RWPE2 (cell line): ENCODE results near the gene AFAP1.

ENCODE experiments used
- ATAC-seq: fragments of 200-7000 bp; cut with Tn5 transposase; 3 replicates; pipeline ENCODE4 v1.9.1; 2021; ENCODE audit warnings: low read depth
- DNase-seq: peaks from one replicate; pipeline ENCODE4 v3.0.0-alpha.2; 2020; ENCODE audit warnings: low spot score
- H3K27ac ChIP-seq: fragments of 450-650 bp; 2 replicates; pipeline ENCODE4 v1.5.1; 2017; ENCODE audit warnings: mild to moderate bottlenecking; ENCODE audit not compliant: poor library complexity, severe bottlenecking
- H3K27me3 ChIP-seq: fragments of 250-450 bp; sonication (Bioruptor Pico); 2 replicates; pipeline ENCODE4 v1.5.1; 2021; ENCODE audit warnings: mild to moderate bottlenecking, moderate library complexity; ENCODE audit not compliant: insufficient read depth, poor library complexity, severe bottlenecking
- H3K36me3 ChIP-seq: fragments of 250-450 bp; sonication (Bioruptor Pico); 2 replicates; pipeline ENCODE4 v1.5.1; 2020; ENCODE audit warnings: low read depth, mild to moderate bottlenecking, moderate library complexity
- H3K4me1 ChIP-seq: fragments of 250-450 bp; sonication (Bioruptor Pico); 2 replicates; pipeline ENCODE4 v1.5.1; 2021; ENCODE audit warnings: mild to moderate bottlenecking, moderate library complexity; ENCODE audit not compliant: insufficient read depth, poor library complexity, severe bottlenecking
- H3K4me3 ChIP-seq: fragments of 250-450 bp; sonication (Bioruptor Pico); 2 replicates; pipeline ENCODE4 v1.5.1; 2021; ENCODE audit warnings: mild to moderate bottlenecking, moderate library complexity; ENCODE audit not compliant: severe bottlenecking
- H3K9me3 ChIP-seq: fragments of 250-450 bp; sonication (Bioruptor Pico); 2 replicates; pipeline ENCODE4 v1.5.1; 2021; ENCODE audit warnings: mild to moderate bottlenecking, moderate library complexity; ENCODE audit not compliant: severe bottlenecking
- TF ChIP-seq, protein P1 (sequence below): fragments of 450-650 bp; IDR thresholded peaks from one replicate; pipeline ENCODE4 v1.5.1; 2017; ENCODE audit warnings: mild to moderate bottlenecking, moderate library complexity; ENCODE audit not compliant: poor library complexity, severe bottlenecking

The AFAP1 gene

DNA sequence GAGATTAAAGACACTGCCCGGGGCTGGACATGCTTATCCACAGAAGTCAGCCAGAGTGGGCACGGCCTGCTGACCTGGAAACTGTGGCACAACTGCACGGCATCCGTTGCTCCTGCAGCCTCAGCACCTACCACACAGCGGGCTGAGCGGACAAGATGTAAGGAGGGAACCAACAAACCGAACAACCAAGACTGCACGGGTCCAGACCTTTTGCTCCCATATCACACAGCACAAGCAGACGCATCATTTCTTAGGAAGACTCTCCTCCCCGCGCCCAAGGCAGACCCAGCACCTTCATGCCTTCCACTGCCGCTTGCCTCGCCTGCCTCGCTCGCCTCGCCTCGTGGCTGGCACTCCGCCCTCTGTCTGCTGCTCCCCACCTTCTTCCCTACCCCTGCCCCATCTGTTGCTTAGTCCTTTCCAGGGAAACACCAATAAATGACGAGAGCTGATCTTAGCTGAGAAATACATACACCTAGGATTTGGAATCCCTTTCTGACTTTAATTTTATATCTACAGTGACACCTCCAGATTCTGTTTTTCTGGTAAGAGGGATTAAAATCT, 79.0 kb downstream of the AFAP1 start:
- DNase-seq (no peak), ATAC-seq (no peak)
- no peaks in the 10 kb centered on the region for H3K27me3 ChIP-seq
- H3K4me3 ChIP-seq = no peak overlapping the region
- H3K36me3 ChIP-seq = peaks cover 31% of the 10 kb centered on the region
- peaks cover 38% of the 10 kb centered on the region for H3K4me1 ChIP-seq
- H3K9me3 ChIP-seq = no peaks in the 10 kb centered on the region
- H3K27ac ChIP-seq = peak overlapping the region; percentile 94
- TF ChIP-seq, protein P1, sequence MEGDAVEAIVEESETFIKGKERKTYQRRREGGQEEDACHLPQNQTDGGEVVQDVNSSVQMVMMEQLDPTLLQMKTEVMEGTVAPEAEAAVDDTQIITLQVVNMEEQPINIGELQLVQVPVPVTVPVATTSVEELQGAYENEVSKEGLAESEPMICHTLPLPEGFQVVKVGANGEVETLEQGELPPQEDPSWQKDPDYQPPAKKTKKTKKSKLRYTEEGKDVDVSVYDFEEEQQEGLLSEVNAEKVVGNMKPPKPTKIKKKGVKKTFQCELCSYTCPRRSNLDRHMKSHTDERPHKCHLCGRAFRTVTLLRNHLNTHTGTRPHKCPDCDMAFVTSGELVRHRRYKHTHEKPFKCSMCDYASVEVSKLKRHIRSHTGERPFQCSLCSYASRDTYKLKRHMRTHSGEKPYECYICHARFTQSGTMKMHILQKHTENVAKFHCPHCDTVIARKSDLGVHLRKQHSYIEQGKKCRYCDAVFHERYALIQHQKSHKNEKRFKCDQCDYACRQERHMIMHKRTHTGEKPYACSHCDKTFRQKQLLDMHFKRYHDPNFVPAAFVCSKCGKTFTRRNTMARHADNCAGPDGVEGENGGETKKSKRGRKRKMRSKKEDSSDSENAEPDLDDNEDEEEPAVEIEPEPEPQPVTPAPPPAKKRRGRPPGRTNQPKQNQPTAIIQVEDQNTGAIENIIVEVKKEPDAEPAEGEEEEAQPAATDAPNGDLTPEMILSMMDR = no peak

DNA sequence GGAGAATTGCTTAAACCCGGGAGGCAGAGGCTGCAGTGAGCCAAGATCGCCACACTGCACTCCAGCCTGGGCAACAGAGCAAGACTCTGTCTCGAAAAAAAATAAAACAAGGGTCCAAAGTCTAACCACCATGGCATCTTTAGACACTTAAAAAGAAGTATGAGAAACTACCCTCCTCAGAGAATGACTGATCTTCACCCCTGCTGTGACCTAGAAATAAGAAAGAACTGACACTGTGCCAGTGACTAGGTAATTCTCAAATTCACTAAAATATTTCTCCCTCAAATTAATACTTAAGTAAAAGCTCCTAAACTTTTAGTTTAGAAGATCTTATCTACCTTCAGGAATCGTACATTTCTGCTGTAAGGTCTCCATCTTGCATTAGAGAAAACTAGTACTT, 80.3 kb downstream of the AFAP1 start:
- TF ChIP-seq, protein P1 = no peak

DNA sequence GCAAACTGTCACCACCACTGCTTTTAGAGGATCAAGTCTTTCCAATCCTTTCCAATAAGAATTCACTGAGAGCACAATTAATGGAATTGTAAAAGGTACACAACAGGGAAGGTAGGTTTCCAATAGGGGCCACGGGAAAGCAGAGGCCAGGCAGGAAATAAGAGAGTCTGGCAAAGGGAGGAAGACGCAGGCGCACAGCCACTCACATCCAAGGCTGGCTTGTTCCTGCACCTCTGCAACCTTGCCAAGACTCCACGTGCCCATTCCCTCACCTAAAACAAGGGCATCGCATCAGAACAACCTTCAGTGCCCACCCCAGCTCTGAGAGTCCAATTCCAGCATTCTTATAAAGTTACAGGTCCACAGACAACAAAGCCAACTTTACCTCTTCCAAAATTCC, 81.2 kb downstream of the AFAP1 start:
- Histone ChIP-seq H3K4me1 (peaks cover 41% of the 10 kb centered on the region), H3K9me3 (no peaks in the 10 kb centered on the region), H3K27ac (peak overlapping the region; percentile 94), H3K27me3 (no peaks in the 10 kb centered on the region), H3K36me3 (peaks cover 38% of the 10 kb centered on the region), H3K4me3 (no peak overlapping the region)
- ATAC-seq (no peak), DNase-seq (no peak)
- TF ChIP-seq, protein P1 = no peak

More for the DNA sequence above, 80.3 kb downstream of the AFAP1 start:
- Histone ChIP-seq H3K27me3 (no peaks in the 10 kb centered on the region), H3K9me3 (no peaks in the 10 kb centered on the region), H3K4me3 (no peak overlapping the region), H3K4me1 (peaks cover 41% of the 10 kb centered on the region), H3K36me3 (peaks cover 31% of the 10 kb centered on the region), H3K27ac (peak overlapping the region; percentile 94)
- no peak for DNase-seq
- no peak for ATAC-seq

DNA sequence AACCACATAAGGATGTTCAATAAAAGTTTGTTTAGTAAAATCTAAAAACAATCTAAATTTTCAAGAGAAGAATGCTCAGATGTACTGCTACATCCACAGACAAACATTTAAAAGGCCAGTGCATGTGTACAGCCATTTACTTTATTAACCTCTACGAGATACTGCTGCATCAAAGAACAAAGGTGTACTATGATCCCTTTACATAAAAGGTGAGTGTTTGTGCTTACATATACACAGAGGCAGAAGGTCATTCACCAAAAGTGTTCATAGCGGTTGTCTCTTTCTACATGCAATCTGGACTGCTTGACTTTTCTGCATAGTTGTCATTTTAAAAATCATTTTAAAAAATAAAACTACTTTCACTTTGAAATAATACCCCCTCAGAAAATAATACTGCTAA, 81.7 kb downstream of the AFAP1 start:
- ATAC-seq (no peak), DNase-seq (no peak)
- Histone ChIP-seq H3K4me3 (no peak overlapping the region), H3K4me1 (peaks cover 41% of the 10 kb centered on the region), H3K9me3 (no peaks in the 10 kb centered on the region), H3K27me3 (no peaks in the 10 kb centered on the region), H3K27ac (peak overlapping the region; percentile 94), H3K36me3 (peaks cover 40% of the 10 kb centered on the region)
- TF ChIP-seq, protein P1 = no peak

DNA sequence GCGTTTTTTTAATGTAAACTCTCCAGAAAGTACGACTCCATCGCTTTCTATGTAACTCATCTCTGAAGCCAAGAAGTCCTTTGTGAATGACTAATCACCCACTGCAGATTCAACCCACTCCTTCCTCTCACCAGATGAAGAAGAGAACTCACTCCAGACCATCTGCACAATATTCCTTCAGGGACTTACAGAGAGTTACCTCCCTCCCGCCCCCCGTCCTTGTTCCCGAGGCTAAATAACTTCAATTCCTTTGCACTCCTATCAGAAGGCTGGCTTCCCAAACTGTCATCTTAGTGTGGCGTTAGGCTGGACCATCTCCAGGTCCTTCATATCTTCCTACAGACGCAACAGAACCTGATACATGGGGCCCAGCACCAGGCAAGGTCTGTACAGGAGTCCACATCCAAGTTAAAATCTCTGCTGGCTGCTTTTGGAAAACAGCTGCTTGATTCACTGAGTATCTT, 82.4 kb downstream of the AFAP1 start:
- DNase-seq (no peak), ATAC-seq (no peak)
- Histone ChIP-seq H3K27me3 (no peaks in the 10 kb centered on the region), H3K4me3 (no peak overlapping the region), H3K27ac (peak overlapping the region; percentile 94), H3K36me3 (peaks cover 44% of the 10 kb centered on the region), H3K4me1 (peaks cover 37% of the 10 kb centered on the region), H3K9me3 (no peaks in the 10 kb centered on the region)
- TF ChIP-seq, protein P1 = no peak
